H1 (cell line): ENCODE results near the gene PITRM1. TPM values are rescaled to one million over a fixed set of nuclear protein-coding genes. Genes with fewer than 3 reads are reported as not detected.

ENCODE experiments used
- CTCF ChIA-PET: fragments of 300-600 bp; sonication (Branson Sonifier 250); formaldehyde crosslinking; loops from one replicate; lab custom pipeline; 2021; ENCODE audit not compliant: partially characterized antibody; lab: Charles Lee
- POLR2A ChIA-PET: fragments of 300-600 bp; sonication (Branson Sonifier 250); formaldehyde crosslinking; loops from one replicate; lab custom pipeline; 2021; ENCODE audit warnings: inconsistent platforms; ENCODE audit not compliant: partially characterized antibody; lab: Charles Lee
- DNase-seq, 2 experiments: peaks; one replicate each; pipeline versions ENCODE4 v3.0.0 to v3.0.0-alpha.2; 2010 to 2022; ENCODE audit warnings: low spot score in 2 of 2, low read depth in 1 of 2, mixed read lengths in 1 of 2
- FAIRE-seq: peaks from 2 replicates; lab custom pipeline; 2011; peaks lifted over from hg19 to GRCh38; lab: Jason Lieb, UNC
- H2AFZ ChIP-seq: 2 replicates; pipeline ENCODE4 v1.8.1; 2012; ENCODE audit warnings: low read length, inconsistent platforms
- H2AK5ac ChIP-seq: 2 replicates; pipeline ENCODE4 v1.6.1; 2013; ENCODE audit warnings: low read depth, low read length
- H2BK120ac ChIP-seq: replicated peaks from 2 replicates; pipeline ENCODE3; 2013; ENCODE audit warnings: low read depth, low read length, inconsistent platforms
- H2BK12ac ChIP-seq: 2 replicates; pipeline ENCODE4 v1.6.1; 2013; ENCODE audit warnings: low read depth, low read length
- H2BK15ac ChIP-seq: 2 replicates; pipeline ENCODE4 v1.6.1; 2013; ENCODE audit warnings: low read length
- H2BK20ac ChIP-seq: 2 replicates; pipeline ENCODE4 v1.6.1; 2013; ENCODE audit warnings: low read length
- H2BK5ac ChIP-seq: 2 replicates; pipeline ENCODE4 v1.6.1; 2013; ENCODE audit warnings: low read depth, low read length
- H3K14ac ChIP-seq: 2 replicates; pipeline ENCODE4 v1.6.1; 2013; ENCODE audit warnings: inconsistent platforms; ENCODE audit not compliant: insufficient read length
- H3K18ac ChIP-seq: 2 replicates; pipeline ENCODE4 v1.6.1; 2013; ENCODE audit warnings: low read length; ENCODE audit errors: extremely low read depth
- H3K23ac ChIP-seq: 2 replicates; pipeline ENCODE4 v1.6.1; 2013; ENCODE audit warnings: inconsistent platforms; ENCODE audit not compliant: insufficient read length
- H3K23me2 ChIP-seq: 2 replicates; pipeline ENCODE4 v1.6.1; 2013; ENCODE audit warnings: low read depth, low read length
- H3K27ac ChIP-seq: 2 replicates; pipeline ENCODE4 v1.6.1; 2011; ENCODE audit warnings: low read depth, low read length, inconsistent platforms
- H3K27me3 ChIP-seq, 4 experiments: replicated peaks in 1 of 4; 1 replicate in 1 of 4; 2 replicates in 3 of 4; pipeline versions ENCODE4 v1.6.1 to v1.8.1; 2011 to 2013; ENCODE audit warnings: low read length in 3 of 4, mild to moderate bottlenecking in 3 of 4, inconsistent platforms in 2 of 4, mixed read lengths in 2 of 4, moderate library complexity in 1 of 4; ENCODE audit not compliant: control insufficient read depth in 3 of 4, insufficient read depth in 3 of 4; ENCODE audit errors: extremely low read depth in 1 of 4
- H3K36me3 ChIP-seq, 4 experiments: 2 replicates each; pipeline versions ENCODE4 v1.6.1 to v1.8.1; 2011 to 2013; ENCODE audit warnings: mild to moderate bottlenecking in 4 of 4, low read length in 3 of 4, moderate library complexity in 2 of 4, control low read depth in 1 of 4, inconsistent platforms in 1 of 4; ENCODE audit not compliant: insufficient read depth in 4 of 4, control insufficient read depth in 2 of 4
- H3K4ac ChIP-seq: replicated peaks from 2 replicates; pipeline ENCODE3; 2013; ENCODE audit warnings: low read length, low read depth, mixed read lengths, inconsistent platforms; ENCODE audit not compliant: insufficient read length
- H3K4me1 ChIP-seq, 4 experiments: replicated peaks in 1 of 4; 1 replicate in 1 of 4; 2 replicates in 3 of 4; pipeline versions ENCODE4 v1.6.1 to v1.8.1; 2011 to 2013; ENCODE audit warnings: low read length in 3 of 4, inconsistent platforms in 2 of 4, mixed read lengths in 1 of 4; ENCODE audit not compliant: insufficient read depth in 4 of 4, control insufficient read depth in 3 of 4
- H3K4me2 ChIP-seq, 2 experiments: 2 replicates each; pipeline versions ENCODE4 v1.6.1 to v1.8.1; 2011 to 2013; ENCODE audit warnings: low read depth in 2 of 2, low read length in 2 of 2, control low read depth in 1 of 2, inconsistent platforms in 1 of 2, mild to moderate bottlenecking in 1 of 2; ENCODE audit not compliant: insufficient read depth in 1 of 2
- H3K4me3 ChIP-seq, 4 experiments: fragments of 200-600, 300-600 bp in 1 of 4; sonication (generic), shearing (Covaris generic), sonication (Bioruptor Twin) in 1 of 4; 2 replicates each; pipeline versions ENCODE4 v1.5.1 to v1.8.1; 2011 to 2016; ENCODE audit warnings: low read length in 4 of 4, low read depth in 3 of 4, control low read depth in 2 of 4, inconsistent platforms in 2 of 4, mild to moderate bottlenecking in 2 of 4, mixed read lengths in 1 of 4, moderate library complexity in 1 of 4; ENCODE audit not compliant: insufficient read depth in 2 of 4; ENCODE audit errors: extremely low read depth in 1 of 4
- H3K56ac ChIP-seq: replicated peaks from 2 replicates; pipeline ENCODE3; 2013; ENCODE audit warnings: low read depth, mild to moderate bottlenecking, mixed read lengths, low read length, inconsistent platforms; ENCODE audit not compliant: insufficient read length
- H3K79me1 ChIP-seq: 2 replicates; pipeline ENCODE4 v1.6.1; 2013; ENCODE audit warnings: low read depth, low read length, control low read depth
- H3K79me2 ChIP-seq, 2 experiments: 2 replicates each; pipeline versions ENCODE4 v1.6.1 to v1.8.1; 2012 to 2013; ENCODE audit warnings: low read length in 2 of 2, mild to moderate bottlenecking in 2 of 2, inconsistent platforms in 1 of 2; ENCODE audit not compliant: insufficient read depth in 2 of 2, control insufficient read depth in 1 of 2
- H3K9ac ChIP-seq, 4 experiments: replicated peaks in 1 of 4; 1 replicate in 1 of 4; 2 replicates in 3 of 4; pipeline versions ENCODE4 v1.6.1 to v1.8.1; 2011 to 2013; ENCODE audit warnings: low read depth in 3 of 4, low read length in 3 of 4, control low read depth in 2 of 4, mild to moderate bottlenecking in 2 of 4, moderate library complexity in 2 of 4, inconsistent platforms in 1 of 4; ENCODE audit errors: extremely low read depth in 1 of 4
- H3K9me3 ChIP-seq, 2 experiments: 2 replicates each; pipeline versions ENCODE4 v1.6.1 to v1.8.1; 2012 to 2013; ENCODE audit warnings: mild to moderate bottlenecking in 2 of 2, moderate library complexity in 2 of 2, control low read depth in 1 of 2, inconsistent platforms in 1 of 2, low read depth in 1 of 2, low read length in 1 of 2, mixed read lengths in 1 of 2; ENCODE audit not compliant: insufficient read depth in 2 of 2
- H4K20me1 ChIP-seq, 2 experiments: replicated peaks in 1 of 2; 2 replicates each; pipeline versions ENCODE3 to v1.8.1; 2011 to 2013; ENCODE audit warnings: inconsistent platforms in 2 of 2, low read length in 2 of 2, mild to moderate bottlenecking in 1 of 2; ENCODE audit not compliant: insufficient read depth in 2 of 2, control insufficient read depth in 1 of 2
- H4K5ac ChIP-seq: 2 replicates; pipeline ENCODE4 v1.6.1; 2013; ENCODE audit warnings: low read length, low read depth, mixed read lengths, inconsistent platforms; ENCODE audit not compliant: insufficient read length
- H4K8ac ChIP-seq: 2 replicates; pipeline ENCODE4 v1.8.0; 2013; ENCODE audit warnings: mild to moderate bottlenecking, moderate library complexity, low read length, inconsistent platforms; ENCODE audit not compliant: insufficient read depth; ENCODE audit errors: extremely low read depth
- H4K91ac ChIP-seq: replicated peaks from 2 replicates; pipeline ENCODE3; 2013; ENCODE audit warnings: low read length, mixed read lengths, inconsistent platforms; ENCODE audit not compliant: insufficient read length
- CBX8 ChIP-seq: fragments of 300-800, 300-1000 bp; sonication (generic); IDR thresholded peaks from 2 replicates; pipeline ENCODE4 v1.7.1; 2016; ENCODE audit warnings: low read depth, low read length, borderline replicate concordance
- KDM5A ChIP-seq: fragments of 200-600 bp; IDR thresholded peaks from 2 replicates; pipeline ENCODE4 v1.7.1; 2012; ENCODE audit warnings: mild to moderate bottlenecking, low read length, inconsistent platforms, mixed read lengths
- SUZ12 ChIP-seq: fragments of 200-600 bp; sonication (generic); IDR thresholded peaks from 2 replicates; pipeline ENCODE4 v1.6.1; 2012; ENCODE audit warnings: mild to moderate bottlenecking, inconsistent platforms, low read length, moderate library complexity, mixed read lengths
- TAF7 ChIP-seq: optimal IDR thresholded peaks from 2 replicates; pipeline ENCODE3; 2011; ENCODE audit warnings: low read depth, mild to moderate bottlenecking, inconsistent platforms, low read length, moderate library complexity, borderline replicate concordance
- WGBS, 2 experiments: shearing (Covaris generic) in 1 of 2; methylation state at CpG; one replicate each; pipeline versions ENCODE4 v1.1.6 to v1.1.7; 2013 to 2015; ENCODE audit warnings: low lambda C conversion rate in 2 of 2, mixed read lengths in 2 of 2, inconsistent platforms in 1 of 2, low coverage in 1 of 2, missing lambda C conversion rate in 1 of 2; ENCODE audit not compliant: insufficient replicate concordance in 2 of 2, insufficient coverage in 1 of 2, insufficient read length in 1 of 2; ENCODE audit errors: extremely low coverage in 1 of 2, missing lambda C conversion rate in 1 of 2; 5-methylcytosine and 5-hydroxymethylcytosine counted together
- polyA plus RNA-seq, 7 experiments: library from polyadenylated mRNA; depleted of rRNA in 3 of 7; stranded (reverse) in 5 of 7; unstranded in 2 of 7; fragments of >200 nt in 5 of 7; fragments of 200-250 nt in 2 of 7; gene quantifications; 1 replicate in 5 of 7; 2 replicates in 1 of 7; 4 replicates in 1 of 7; pipeline versions ENCODE4 v1.2.1 to v1.2.3, GENCODE V29; 2011 to 2013; ENCODE audit warnings: missing spikeins in 2 of 7, mixed read lengths in 2 of 7
- total RNA-seq: library from RNA; stranded (reverse); fragmentation: NEBNext Ultra II Directional; extraction: Animal tissue kit (Norgen Biotek cat#: 25700); gene quantifications from 2 replicates; pipeline ENCODE4 v1.2.1, GENCODE V29; 2021
- TF ChIP-seq, protein P1 (sequence below): IDR thresholded peaks from 2 replicates; pipeline ENCODE4 v1.6.1; 2012; ENCODE audit warnings: inconsistent platforms

The PITRM1 gene
- total and polyA plus RNA-seq, 2 of the 8 experiments (the other 6 are each of a cell fraction or from before 2014, with no cell fraction given), result 18.6 to 31.5 TPM

DNA sequence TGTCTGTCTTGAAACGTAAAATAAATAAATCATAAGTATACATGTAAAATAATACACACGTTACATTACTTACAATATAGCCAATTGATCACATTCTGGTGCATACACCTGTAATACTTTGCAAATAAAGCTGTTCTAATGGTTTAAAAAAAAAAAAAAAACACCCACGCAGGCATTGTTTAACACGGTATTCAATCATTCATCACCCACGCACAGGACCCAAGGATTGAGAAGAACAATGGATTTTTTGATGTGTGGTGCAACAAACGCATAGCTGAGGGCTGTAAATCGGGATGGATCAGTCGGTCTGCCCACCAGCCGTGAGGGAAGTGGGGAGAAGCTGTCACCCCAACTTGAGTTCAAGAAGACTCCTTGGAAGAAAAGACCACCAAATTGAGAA, 8.7 kb downstream of the PITRM1 start:
- no peak overlapping the region for H3K56ac ChIP-seq
- CTCF ChIA-PET, result interaction anchor here (0.7 to 2.2 kb wide), 8 partner anchors 8 to 1759 kb away, joined by 3 to 6 read pairs (median 3); no protein-coding TSS in a partner anchor

More for the DNA sequence above, 8.7 kb downstream of the PITRM1 start:
- Histone ChIP-seq H3K18ac (no peak overlapping the region), H3K9me3 (no peaks in the 10 kb centered on the region)
- no peak for TF ChIP-seq CBX8
- TF ChIP-seq KDM5A, result no peak
- TF ChIP-seq SUZ12, result no peak
- TF ChIP-seq, protein P1, sequence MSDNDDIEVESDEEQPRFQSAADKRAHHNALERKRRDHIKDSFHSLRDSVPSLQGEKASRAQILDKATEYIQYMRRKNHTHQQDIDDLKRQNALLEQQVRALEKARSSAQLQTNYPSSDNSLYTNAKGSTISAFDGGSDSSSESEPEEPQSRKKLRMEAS, result no peak
- no peak for TF ChIP-seq TAF7
- TF ChIP-seq, all 59 proteins: peak for 0
- Histone ChIP-seq H3K23ac (no peak overlapping the region), H3K79me2 (no peaks in the 10 kb centered on the region), H3K36me3 (peaks cover 0 to 19% (median 9%) of the 10 kb centered on the region in 4 experiments; a peak in 4 of 8 replicates), H3K4me2 (no peak overlapping the region), H4K91ac (no peak overlapping the region), H2BK120ac (no peak overlapping the region), H3K4me3 (no peak overlapping the region), H2BK15ac (no peak overlapping the region), H3K23me2 (no peaks in the 10 kb centered on the region), H3K27ac (no peak overlapping the region), H4K5ac (no peak overlapping the region), H3K14ac (no peak overlapping the region), H3K79me1 (no peaks in the 10 kb centered on the region), H4K20me1 (peaks cover 0 to 2% of the 10 kb centered on the region in 2 experiments), H2BK20ac (no peak overlapping the region), H4K8ac (no peak overlapping the region), H2AK5ac (no peak overlapping the region), H2BK5ac (no peak overlapping the region), H3K9ac (no peak overlapping the region), H2BK12ac (no peak overlapping the region), H2AFZ (no peak overlapping the region), H3K4me1 (no peaks in the 10 kb centered on the region), H3K4ac (no peak overlapping the region), H3K27me3 (no peaks in the 10 kb centered on the region)
- 97% methylated on average over 8 of the region's 9 CpGs; no CpG with 5 or more reads in 1 of the 2 experiments for WGBS, 2 experiments
- DNase-seq (no peak), FAIRE-seq (no peak)
- POLR2A ChIA-PET, result interaction anchor here (1.4 to 2.0 kb wide), 3 partner anchors 8 to 22 kb away, joined by 3 to 7 read pairs (median 5); partner anchors contain the start of gene PITRM1
